ENCODE measurements around the gene TULP4.
"Not testable (repeated sequence)": the region's sequence is repeated elsewhere in the genome, so short reads cannot be mapped to it uniquely, and the experiment has no call there.

Gene TULP4

DNA sequence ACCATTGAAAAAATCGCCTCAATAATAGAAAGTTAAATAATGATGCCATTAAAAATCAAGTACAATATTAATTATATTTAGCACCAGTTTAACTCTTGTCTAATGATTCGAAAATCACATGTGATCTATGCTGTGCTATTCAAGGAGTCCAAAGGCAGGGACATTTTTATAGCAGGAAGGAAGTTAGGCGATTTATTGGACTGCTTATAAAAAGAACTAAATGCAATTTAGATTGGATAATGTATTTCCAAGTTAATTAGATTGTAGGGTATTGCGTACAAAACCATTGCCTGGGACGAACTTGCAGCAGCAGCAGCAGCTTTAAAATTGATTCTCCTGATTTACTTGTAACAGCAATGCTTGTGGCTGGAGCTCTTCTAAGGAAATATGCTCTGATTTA is 160.2 kb downstream of the TULP4 start:
- TF ChIP-seq, protein P1, sequence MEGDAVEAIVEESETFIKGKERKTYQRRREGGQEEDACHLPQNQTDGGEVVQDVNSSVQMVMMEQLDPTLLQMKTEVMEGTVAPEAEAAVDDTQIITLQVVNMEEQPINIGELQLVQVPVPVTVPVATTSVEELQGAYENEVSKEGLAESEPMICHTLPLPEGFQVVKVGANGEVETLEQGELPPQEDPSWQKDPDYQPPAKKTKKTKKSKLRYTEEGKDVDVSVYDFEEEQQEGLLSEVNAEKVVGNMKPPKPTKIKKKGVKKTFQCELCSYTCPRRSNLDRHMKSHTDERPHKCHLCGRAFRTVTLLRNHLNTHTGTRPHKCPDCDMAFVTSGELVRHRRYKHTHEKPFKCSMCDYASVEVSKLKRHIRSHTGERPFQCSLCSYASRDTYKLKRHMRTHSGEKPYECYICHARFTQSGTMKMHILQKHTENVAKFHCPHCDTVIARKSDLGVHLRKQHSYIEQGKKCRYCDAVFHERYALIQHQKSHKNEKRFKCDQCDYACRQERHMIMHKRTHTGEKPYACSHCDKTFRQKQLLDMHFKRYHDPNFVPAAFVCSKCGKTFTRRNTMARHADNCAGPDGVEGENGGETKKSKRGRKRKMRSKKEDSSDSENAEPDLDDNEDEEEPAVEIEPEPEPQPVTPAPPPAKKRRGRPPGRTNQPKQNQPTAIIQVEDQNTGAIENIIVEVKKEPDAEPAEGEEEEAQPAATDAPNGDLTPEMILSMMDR (IDR thresholded peaks at IDR 0.05; ENCODE audit: low read depth, low read length): no peak

DNA sequence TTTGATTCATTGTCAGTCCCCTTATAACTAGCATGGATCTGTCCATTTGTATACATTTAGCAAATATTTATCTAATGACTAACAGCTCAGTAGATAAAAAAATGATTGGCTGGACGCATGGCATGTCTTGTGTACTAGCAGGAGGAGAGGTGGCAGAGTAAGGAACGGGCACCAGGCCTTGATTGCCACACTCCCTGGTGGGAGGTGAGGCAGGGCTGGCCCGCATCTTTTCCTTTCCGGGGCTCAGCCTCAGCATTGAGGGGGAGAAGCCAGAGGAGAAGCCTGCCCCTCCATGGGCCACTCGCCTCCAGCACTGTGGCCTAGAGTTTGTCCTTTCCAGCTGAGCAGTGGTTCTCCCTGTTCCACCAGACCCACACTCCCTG is 162.7 kb downstream of the TULP4 start:
- H3K4me3 ChIP-seq (ENCODE audit: low read depth, low read length): no peak overlapping the region
- TF ChIP-seq, protein P1 (IDR thresholded peaks at IDR 0.05; ENCODE audit: low read depth, low read length): no peak

More for the DNA sequence above, 160.2 kb downstream of the TULP4 start:
- no peak overlapping the region for H3K4me3 ChIP-seq (ENCODE audit: low read depth, low read length)

- no peak overlapping the region for H3K4me3 ChIP-seq (ENCODE audit: low read depth, low read length)
- TF ChIP-seq, protein P1 (IDR thresholded peaks at IDR 0.05; ENCODE audit: low read depth, low read length): no peak
Observed at GRCh38 chr6:158475344-158476302, 163.4 kb downstream of the TULP4 start.

DNA sequence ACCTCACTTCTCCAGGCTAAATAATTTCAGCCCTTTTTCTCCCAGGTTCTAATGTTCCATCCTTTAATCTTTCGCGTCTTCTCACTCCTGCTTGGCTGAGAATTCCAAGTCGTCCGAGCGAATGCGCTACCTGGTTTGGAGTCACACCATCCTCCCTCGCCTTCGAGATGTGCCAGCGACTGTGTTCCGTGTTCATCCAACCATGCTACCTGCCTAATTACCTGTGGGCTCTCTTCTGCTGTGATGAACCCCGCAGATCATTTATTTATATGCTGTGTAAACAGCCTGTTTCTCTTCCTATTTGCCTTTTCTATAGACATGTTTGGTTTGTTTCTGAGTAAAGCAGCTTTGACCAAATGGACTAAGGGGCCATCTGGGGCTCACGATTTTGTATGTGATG is 164.1 kb downstream of the TULP4 start:
- TF ChIP-seq, protein P1 (IDR thresholded peaks at IDR 0.05; ENCODE audit: low read depth, low read length): no peak
- H3K4me3 ChIP-seq (ENCODE audit: low read depth, low read length): no peak overlapping the region

DNA sequence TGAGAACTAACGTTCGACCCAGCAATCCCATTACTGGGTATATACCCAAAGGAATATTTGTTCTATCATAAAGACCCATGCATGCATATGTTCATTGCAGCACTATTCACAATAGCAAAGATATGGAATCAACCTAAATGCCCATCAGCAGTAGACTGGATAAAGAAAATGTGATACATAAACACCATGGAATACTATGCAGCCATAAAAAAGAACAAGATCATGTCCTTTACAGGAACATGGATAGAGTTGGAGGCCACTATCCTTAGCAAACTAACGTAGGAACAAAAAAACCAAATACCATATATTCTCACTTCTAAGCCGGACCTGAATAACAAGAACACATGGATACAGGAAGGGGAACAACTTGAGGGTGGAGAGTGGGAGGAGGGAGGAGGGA is 165.5 kb downstream of the TULP4 start:
- H3K4me3 ChIP-seq (ENCODE audit: low read depth, low read length): not testable (repeated sequence)

DNA sequence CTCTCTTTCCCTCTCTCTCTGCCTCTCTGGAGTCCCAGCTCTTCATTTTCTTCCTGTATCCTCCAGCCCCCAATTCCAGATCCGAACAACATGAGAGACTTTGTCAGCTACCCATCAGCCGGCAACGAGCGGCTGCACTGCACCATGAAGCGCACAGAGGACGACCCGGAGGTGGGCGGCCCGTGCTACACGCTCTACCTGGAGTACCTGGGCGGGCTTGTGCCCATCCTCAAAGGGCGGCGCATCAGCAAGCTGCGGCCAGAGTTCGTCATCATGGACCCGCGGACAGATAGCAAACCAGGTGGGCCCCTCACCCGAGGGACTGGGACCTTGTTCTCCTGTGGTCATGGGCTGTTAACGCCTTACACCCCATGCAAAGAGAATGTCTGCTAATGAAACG is 168.7 kb downstream of the TULP4 start:
- H3K4me3 ChIP-seq (ENCODE audit: low read depth, low read length): no peak overlapping the region
- TF ChIP-seq, protein P1 (IDR thresholded peaks at IDR 0.05; ENCODE audit: low read depth, low read length): no peak

- TF ChIP-seq, protein P1 (IDR thresholded peaks at IDR 0.05; ENCODE audit: low read depth, low read length): no peak
- no peak overlapping the region for H3K4me3 ChIP-seq (ENCODE audit: low read depth, low read length)
Observed at GRCh38 chr6:158481690-158482473, 169.6 kb downstream of the TULP4 start.

Data from WI38 (cell line).